ENCODE measurements around the gene USP15.

The USP15 gene

GRCh38 chr12:62285284-62285683 lies 25.1 kb downstream of the USP15 start:
- no peak for DNase-seq

- DNase-seq = no peak
These were observed 28.1 kb downstream of the USP15 start for GRCh38 chr12:62288328-62288727.

- no peak for DNase-seq
These were observed 30.6 kb downstream of the USP15 start for GRCh38 chr12:62290846-62291245.

- no peak for DNase-seq
These were observed 31.9 kb downstream of the USP15 start for GRCh38 chr12:62291864-62292760.

- DNase-seq = no peak
These were observed 32.6 kb downstream of the USP15 start for GRCh38 chr12:62292761-62293344.

- DNase-seq = no peak
These were observed 34.2 kb downstream of the USP15 start for GRCh38 chr12:62294378-62294777.

GRCh38 chr12:62296001-62296400 lies 35.8 kb downstream of the USP15 start:
- no peak for DNase-seq

- DNase-seq = no peak
These were observed 37.1 kb downstream of the USP15 start for GRCh38 chr12:62297321-62297720.

GRCh38 chr12:62299617-62300016 lies 39.4 kb downstream of the USP15 start:
- DNase-seq = no peak

GRCh38 chr12:62301080-62301798 lies 41.0 kb downstream of the USP15 start:
- DNase-seq = no peak

GRCh38 chr12:62301799-62302133 lies 41.6 kb downstream of the USP15 start:
- DNase-seq = no peak

GRCh38 chr12:62304560-62304959 lies 44.4 kb downstream of the USP15 start:
- no peak for DNase-seq

- no peak for DNase-seq
These were observed 45.6 kb downstream of the USP15 start for GRCh38 chr12:62305778-62306177.

- no peak for DNase-seq
These were observed 46.6 kb downstream of the USP15 start for GRCh38 chr12:62306569-62307530.

GRCh38 chr12:62308201-62308600 lies 48.0 kb downstream of the USP15 start:
- no peak for DNase-seq

GRCh38 chr12:62313727-62314380 lies 53.6 kb downstream of the USP15 start:
- DNase-seq = no peak

- DNase-seq = no peak
These were observed 56.8 kb downstream of the USP15 start for GRCh38 chr12:62317017-62317416.

- no peak for DNase-seq
These were observed 58.9 kb downstream of the USP15 start for GRCh38 chr12:62319058-62319457.

- DNase-seq = no peak
These were observed 59.9 kb downstream of the USP15 start for GRCh38 chr12:62320054-62320453.

- DNase-seq = no peak
These were observed 63.2 kb downstream of the USP15 start for GRCh38 chr12:62323386-62323785.

- DNase-seq = no peak
These were observed 68.2 kb downstream of the USP15 start for GRCh38 chr12:62328296-62328921.

GRCh38 chr12:62331306-62331705 lies 71.1 kb downstream of the USP15 start:
- no peak for DNase-seq

Measured in stimulated activated CD4-positive, alpha-beta T cell treated with anti-CD3 and anti-CD28 coated beads, Interleukin-12 subunit alpha, Interleukin-12 subunit beta, amount 100 ng/mL, for 4 hours (primary cell).